HepG2 (cell line): ENCODE measurements around the gene LMAN2L. TPM values are rescaled to one million over a fixed set of nuclear protein-coding genes. Genes with fewer than 3 reads are reported as not detected.
A peak's percentile ranks its signal among the peaks of the same experiment; 100 is the strongest.

Source experiments
- ARID2 ChIP-seq: sonication (generic); formaldehyde crosslinking; IDR thresholded peaks from 2 replicates; pipeline ENCODE4 v1.8.1; 2022; ENCODE audit warnings: mild to moderate bottlenecking, missing genetic modification reagents, borderline replicate concordance
- FOSL1 ChIP-seq: sonication (generic); formaldehyde crosslinking; IDR thresholded peaks from 2 replicates; pipeline ENCODE4 v1.9.0; 2021; ENCODE audit warnings: missing genetic modification reagents, borderline replicate concordance
- HNF4A ChIP-seq: sonication (generic); formaldehyde crosslinking; IDR thresholded peaks from 2 replicates; pipeline ENCODE4 v1.4.0; 2020; ENCODE audit warnings: missing genetic modification reagents
- HOXD1 ChIP-seq: sonication (generic); formaldehyde crosslinking; IDR thresholded peaks from 2 replicates; pipeline ENCODE4 v1.5.0; 2020; ENCODE audit warnings: missing genetic modification reagents
- IKZF1 ChIP-seq: fragments of 450-650 bp; IDR thresholded peaks from 2 replicates; pipeline ENCODE4 v1.7.1; 2016
- KLF13 ChIP-seq: sonication (generic); formaldehyde crosslinking; IDR thresholded peaks from 2 replicates; pipeline ENCODE4 v1.4.0; 2020; ENCODE audit warnings: mild to moderate bottlenecking, missing genetic modification reagents
- KMT2B ChIP-seq: IDR thresholded peaks from 2 replicates; pipeline ENCODE4 v1.6.1; 2016; ENCODE audit warnings: missing genetic modification reagents, missing compliant biosample characterization
- MXI1 ChIP-seq: IDR thresholded peaks from 3 replicates; pipeline ENCODE4 v1.6.1; 2012; ENCODE audit warnings: low read depth, low read length, inconsistent platforms, borderline replicate concordance
- SP1 ChIP-seq, 2 experiments: fragments of 450-650 bp in 1 of 2; sonication (generic) in 1 of 2; formaldehyde crosslinking in 1 of 2; IDR thresholded peaks; 2 replicates each; pipeline versions ENCODE4 v1.4.0 to v1.6.1; 2016 to 2020; ENCODE audit warnings: missing genetic modification reagents in 1 of 2
- U2AF2 ChIP-seq: fragments of 200-400 bp; formaldehyde crosslinking; IDR thresholded peaks from 2 replicates; pipeline ENCODE4 v1.6.1; 2017; ENCODE audit warnings: low read depth, mild to moderate bottlenecking, low read length
- ZMYM2 ChIP-seq: sonication (generic); formaldehyde crosslinking; IDR thresholded peaks from 2 replicates; pipeline ENCODE4 v1.8.0; 2022; ENCODE audit warnings: mild to moderate bottlenecking, missing genetic modification reagents
- ZNF292 ChIP-seq: sonication (generic); formaldehyde crosslinking; IDR thresholded peaks from 2 replicates; pipeline ENCODE4 v1.8.1; 2022; ENCODE audit warnings: mild to moderate bottlenecking, low read depth, missing genetic modification reagents, borderline replicate concordance
- ZNF318 ChIP-seq: sonication (generic); formaldehyde crosslinking; IDR thresholded peaks from 2 replicates; pipeline ENCODE4 v1.4.0; 2020; ENCODE audit warnings: mild to moderate bottlenecking, missing genetic modification reagents
- ZNF362 ChIP-seq: sonication (generic); formaldehyde crosslinking; IDR thresholded peaks from 2 replicates; pipeline ENCODE4 v1.4.0; 2020; ENCODE audit warnings: missing genetic modification reagents, mild to moderate bottlenecking, borderline replicate concordance
- ZNF672 ChIP-seq: sonication (generic); formaldehyde crosslinking; IDR thresholded peaks from 2 replicates; pipeline ENCODE4 v1.8.1; 2022; ENCODE audit warnings: missing genetic modification reagents
- ZNF768 ChIP-seq: sonication (generic); formaldehyde crosslinking; IDR thresholded peaks from 2 replicates; pipeline ENCODE4 v1.4.0; 2020; ENCODE audit warnings: missing genetic modification reagents
- polyA plus RNA-seq, 8 experiments: library from polyadenylated mRNA; depleted of rRNA in 3 of 8; stranded (reverse) in 7 of 8; unstranded in 1 of 8; fragments of >200 nt; fragmentation: Illumina TruSeq in 4 of 8; extraction: Trizol in 4 of 8; gene quantifications; 2 replicates each; pipeline versions ENCODE4 v1.2.1 to v1.2.3, GENCODE V29; 2011 to 2016; ENCODE audit warnings: low read depth in 4 of 8, missing spikeins in 1 of 8, mixed read lengths in 1 of 8; ENCODE audit not compliant: insufficient read depth in 1 of 8
- total RNA-seq, 5 experiments: library from RNA; depleted of rRNA; stranded (reverse); fragments of >200 nt; fragmentation: Illumina TruSeq; extraction: Trizol; gene quantifications; 2 replicates each; pipeline ENCODE4 v1.2.3, GENCODE V29; 2016; ENCODE audit warnings: low read depth in 1 of 5
- TF ChIP-seq, protein P1 (sequence below): sonication (generic); formaldehyde crosslinking; IDR thresholded peaks from 2 replicates; pipeline ENCODE4 v1.5.0; 2020; ENCODE audit warnings: missing genetic modification reagents, mild to moderate bottlenecking, borderline replicate concordance

Gene LMAN2L
- total and polyA plus RNA-seq, 2 of the 13 experiments (the other 11 are each of a cell fraction or from before 2014, with no cell fraction given) = 39.1 to 57.9 TPM

DNA sequence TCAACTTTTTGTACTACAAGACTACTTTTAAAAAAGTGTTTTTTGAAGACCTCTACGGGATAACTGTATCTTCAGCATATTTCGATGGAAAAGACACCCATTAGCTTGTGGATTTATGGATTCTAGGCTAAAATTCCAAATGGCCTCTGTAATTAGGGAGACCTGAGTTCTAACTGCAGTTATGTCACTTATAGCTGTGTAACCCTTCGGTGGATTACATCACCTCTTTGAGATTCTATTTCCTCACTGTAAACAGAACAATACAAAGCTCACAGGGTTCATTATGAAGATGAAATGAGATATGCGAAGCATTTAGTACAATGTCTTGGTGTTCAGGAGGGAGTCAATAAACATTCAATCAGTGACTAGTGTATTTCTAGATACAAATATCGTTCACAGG, 24.2 kb downstream of the LMAN2L start (continued):
- no peak for TF ChIP-seq ZNF318 (CRISPR knock-in tag)
- TF ChIP-seq ZNF672 (CRISPR knock-in tag) = no peak
- TF ChIP-seq HNF4A (CRISPR knock-in tag) = peak; percentile 69
- TF ChIP-seq KLF13 = no peak
- TF ChIP-seq ZMYM2 (CRISPR knock-in tag) = no peak
- no peak for TF ChIP-seq ZNF292 (CRISPR knock-in tag)
- TF ChIP-seq ZNF362 (CRISPR knock-in tag) = no peak
- no peak for TF ChIP-seq IKZF1
- 0 out of 2 replicates have a peak, but pooled peaks have one; percentile 26 for TF ChIP-seq KMT2B
- no peak for TF ChIP-seq ARID2 (CRISPR knock-in tag)
- TF ChIP-seq U2AF2 = no peak
- TF ChIP-seq SP1 (IDR thresholded peaks at IDR 0.05) = no peak
- TF ChIP-seq SP1 (CRISPR knock-in tag; IDR thresholded peaks at IDR 0.05) = no peak
- TF ChIP-seq FOSL1 (CRISPR knock-in tag) = no peak
- TF ChIP-seq, protein P1, sequence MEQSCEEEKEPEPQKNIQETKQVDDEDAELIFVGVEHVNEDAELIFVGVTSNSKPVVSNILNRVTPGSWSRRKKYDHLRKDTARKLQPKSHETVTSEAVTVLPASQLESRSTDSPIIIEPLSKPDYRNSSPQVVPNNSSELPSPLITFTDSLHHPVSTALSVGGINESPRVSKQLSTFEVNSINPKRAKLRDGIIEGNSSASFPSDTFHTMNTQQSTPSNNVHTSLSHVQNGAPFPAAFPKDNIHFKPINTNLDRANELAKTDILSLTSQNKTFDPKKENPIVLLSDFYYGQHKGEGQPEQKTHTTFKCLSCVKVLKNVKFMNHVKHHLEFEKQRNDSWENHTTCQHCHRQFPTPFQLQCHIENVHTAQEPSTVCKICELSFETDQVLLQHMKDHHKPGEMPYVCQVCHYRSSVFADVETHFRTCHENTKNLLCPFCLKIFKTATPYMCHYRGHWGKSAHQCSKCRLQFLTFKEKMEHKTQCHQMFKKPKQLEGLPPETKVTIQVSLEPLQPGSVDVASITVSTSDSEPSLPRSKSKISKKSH = no peak
- no peak for TF ChIP-seq MXI1
- TF ChIP-seq HOXD1 (CRISPR knock-in tag) = no peak
- no peak for TF ChIP-seq ZNF768
